ENCODE results near the gene GLCCI1.
"Not testable (repeated sequence)": the region's sequence is repeated elsewhere in the genome, so short reads cannot be mapped to it uniquely, and the experiment has no call there.

Gene GLCCI1

GRCh38 chr7:8048067-8048466, 79.5 kb downstream of the GLCCI1 start:
- not testable (repeated sequence) for DNase-seq

- DNase-seq, result no peak
Measured at GRCh38 chr7:8051373-8051772, 82.8 kb downstream of the GLCCI1 start.

GRCh38 chr7:8051998-8052397, 83.4 kb downstream of the GLCCI1 start:
- DNase-seq, result no peak

GRCh38 chr7:8052824-8053223, 84.2 kb downstream of the GLCCI1 start:
- DNase-seq, result no peak

- DNase-seq, result no peak
Measured at GRCh38 chr7:8056439-8056838, 87.8 kb downstream of the GLCCI1 start.

GRCh38 chr7:8057566-8057965, 89.0 kb downstream of the GLCCI1 start:
- DNase-seq, result no peak

GRCh38 chr7:8058322-8058721, 89.7 kb downstream of the GLCCI1 start:
- no peak for DNase-seq

- no peak for DNase-seq
Measured at GRCh38 chr7:8058852-8059251, 90.3 kb downstream of the GLCCI1 start.

- no peak for DNase-seq
Measured at GRCh38 chr7:8060241-8060640, 91.6 kb downstream of the GLCCI1 start.

- DNase-seq, result not testable (repeated sequence)
Measured at GRCh38 chr7:8063300-8063699, 94.7 kb downstream of the GLCCI1 start.

GRCh38 chr7:8063706-8064297, 95.2 kb downstream of the GLCCI1 start:
- no peak for DNase-seq

GRCh38 chr7:8064828-8065227, 96.2 kb downstream of the GLCCI1 start:
- no peak for DNase-seq

GRCh38 chr7:8065356-8065813, 96.8 kb downstream of the GLCCI1 start:
- DNase-seq, result no peak

GRCh38 chr7:8068892-8069686, 100.5 kb downstream of the GLCCI1 start:
- DNase-seq, result peak in 18 of 56 donors; percentile 1 to 57 (median 8)

- DNase-seq, result no peak
Measured at GRCh38 chr7:8070451-8071180, 102.0 kb downstream of the GLCCI1 start.

GRCh38 chr7:8078418-8078817, 109.8 kb downstream of the GLCCI1 start:
- no peak for DNase-seq

- no peak for DNase-seq
Measured at GRCh38 chr7:8082762-8083161, 114.2 kb downstream of the GLCCI1 start.

GRCh38 chr7:8084836-8085235, 116.2 kb downstream of the GLCCI1 start:
- DNase-seq, result no peak

GRCh38 chr7:8085420-8085819, 116.8 kb downstream of the GLCCI1 start:
- DNase-seq, result no peak

GRCh38 chr7:8086239-8086638, 117.6 kb downstream of the GLCCI1 start:
- no peak for DNase-seq

GRCh38 chr7:8089036-8089780, 120.6 kb downstream of the GLCCI1 start:
- no peak for DNase-seq

- DNase-seq, result no peak
Measured at GRCh38 chr7:8092140-8092539, 123.5 kb downstream of the GLCCI1 start.

Data from amygdala (tissue), 56 donors.